Mesenchymal stem cell (in vitro differentiated cells and primary cell): ENCODE data around the gene MROH2B.

ENCODE experiments used
- DNase-seq: peaks from one replicate; pipeline ENCODE4 v3.0.0-alpha.2; 2013
- H2AFZ ChIP-seq: one replicate; pipeline ENCODE4 v1.6.1; 2013; ENCODE audit warnings: low read depth, mild to moderate bottlenecking, control low read depth, inconsistent platforms, low read length, moderate library complexity
- H2AK5ac ChIP-seq: 2 replicates; pipeline ENCODE4 v1.6.1; 2013; ENCODE audit warnings: low read length, moderate library complexity, mild to moderate bottlenecking, inconsistent platforms; ENCODE audit not compliant: severe bottlenecking
- H2BK120ac ChIP-seq: one replicate; pipeline ENCODE4 v1.6.1; 2013; ENCODE audit warnings: low read depth, mild to moderate bottlenecking, inconsistent platforms, low read length, moderate library complexity
- H2BK12ac ChIP-seq, 2 experiments: one replicate each; pipeline ENCODE4 v1.6.1; 2013; ENCODE audit warnings: inconsistent platforms in 2 of 2, low read length in 2 of 2, mild to moderate bottlenecking in 2 of 2, moderate library complexity in 2 of 2, control low read depth in 1 of 2
- H2BK15ac ChIP-seq: one replicate; pipeline ENCODE4 v1.6.1; 2013; ENCODE audit warnings: mild to moderate bottlenecking, low read depth, inconsistent platforms; ENCODE audit not compliant: poor library complexity, severe bottlenecking
- H2BK5ac ChIP-seq: 2 replicates; pipeline ENCODE4 v1.6.1; 2013; ENCODE audit warnings: low read depth, mild to moderate bottlenecking, low read length, control low read depth, inconsistent platforms; ENCODE audit not compliant: poor library complexity, severe bottlenecking
- H3K14ac ChIP-seq, 2 experiments: one replicate each; pipeline ENCODE4 v1.6.1; 2013; ENCODE audit warnings: inconsistent platforms in 2 of 2, low read length in 2 of 2, control low read depth in 1 of 2, mild to moderate bottlenecking in 1 of 2, moderate library complexity in 1 of 2
- H3K18ac ChIP-seq, 2 experiments: one replicate each; pipeline ENCODE4 v1.6.1; 2013; ENCODE audit warnings: inconsistent platforms in 2 of 2, low read length in 2 of 2, control low read depth in 1 of 2, low read depth in 1 of 2, mild to moderate bottlenecking in 1 of 2
- H3K23ac ChIP-seq, 2 experiments: one replicate each; pipeline ENCODE4 v1.6.1; 2013; ENCODE audit warnings: inconsistent platforms in 2 of 2, low read length in 2 of 2, mild to moderate bottlenecking in 2 of 2, moderate library complexity in 2 of 2, control low read depth in 1 of 2
- H3K27ac ChIP-seq: 2 replicates; pipeline ENCODE4 v1.5.1; 2013; ENCODE audit warnings: mild to moderate bottlenecking, moderate library complexity, low read length, control low read depth, inconsistent platforms; ENCODE audit not compliant: poor library complexity, severe bottlenecking
- H3K27me3 ChIP-seq, 2 experiments: 2 replicates each; pipeline versions ENCODE4 v1.6.1 to v1.7.0; 2013; ENCODE audit warnings: low read length in 2 of 2, mild to moderate bottlenecking in 2 of 2, moderate library complexity in 2 of 2, control low read depth in 1 of 2, inconsistent platforms in 1 of 2; ENCODE audit not compliant: control insufficient read depth in 1 of 2, insufficient read depth in 1 of 2
- H3K36me3 ChIP-seq, 2 experiments: 2 replicates each; pipeline versions ENCODE4 v1.6.1 to v1.7.0; 2013; ENCODE audit warnings: low read length in 2 of 2, control low read depth in 1 of 2, inconsistent platforms in 1 of 2, low read depth in 1 of 2, mild to moderate bottlenecking in 1 of 2; ENCODE audit not compliant: insufficient read depth in 2 of 2, control insufficient read depth in 1 of 2
- H3K4ac ChIP-seq, 2 experiments: one replicate each; pipeline ENCODE4 v1.6.1; 2013; ENCODE audit warnings: inconsistent platforms in 2 of 2, low read length in 2 of 2, mild to moderate bottlenecking in 2 of 2, moderate library complexity in 2 of 2, control low read depth in 1 of 2, low read depth in 1 of 2
- H3K4me1 ChIP-seq: 2 replicates; pipeline ENCODE4 v1.6.1; 2013; ENCODE audit warnings: low read depth, low read length, control low read depth; ENCODE audit not compliant: control insufficient read depth, insufficient read depth
- H3K4me2 ChIP-seq: 2 replicates; pipeline ENCODE4 v1.6.1; 2013; ENCODE audit warnings: low read length, mild to moderate bottlenecking, inconsistent platforms; ENCODE audit not compliant: poor library complexity, severe bottlenecking
- H3K4me3 ChIP-seq, 2 experiments: 2 replicates each; pipeline versions ENCODE4 v1.5.1 to v1.7.0; 2013; ENCODE audit warnings: low read length in 2 of 2, mild to moderate bottlenecking in 2 of 2, control low read depth in 1 of 2, low read depth in 1 of 2; ENCODE audit not compliant: insufficient read depth in 1 of 2
- H3K79me1 ChIP-seq: replicated peaks from 2 replicates; pipeline ENCODE4 v1.6.1; 2013; ENCODE audit warnings: mild to moderate bottlenecking, control low read depth, low read length, inconsistent platforms; ENCODE audit not compliant: poor library complexity, severe bottlenecking
- H3K9ac ChIP-seq: 2 replicates; pipeline ENCODE4 v1.7.0; 2013; ENCODE audit warnings: mild to moderate bottlenecking, low read length, moderate library complexity
- H3K9me3 ChIP-seq: 2 replicates; pipeline ENCODE4 v1.7.0; 2013; ENCODE audit warnings: mild to moderate bottlenecking, low read length; ENCODE audit not compliant: control insufficient read depth
- H4K8ac ChIP-seq: one replicate; pipeline ENCODE4 v1.6.1; 2013; ENCODE audit warnings: inconsistent platforms, mild to moderate bottlenecking, low read length, moderate library complexity
- H4K91ac ChIP-seq: one replicate; pipeline ENCODE4 v1.6.1; 2013; ENCODE audit warnings: mild to moderate bottlenecking, low read length, inconsistent platforms
- WGBS: methylation state at CpG from one replicate; pipeline ENCODE4 v1.1.7; 2013; ENCODE audit warnings: mixed read lengths; 5-methylcytosine and 5-hydroxymethylcytosine counted together

Gene MROH2B

GRCh38 chr5:41112486-41113455, 41.6 kb upstream of the MROH2B start:
- no peak overlapping the region for H2BK15ac ChIP-seq
- H3K9me3 ChIP-seq, result no peaks in the 10 kb centered on the region
- H3K27ac ChIP-seq, result no peak overlapping the region
- H3K36me3 ChIP-seq, result no peaks in the 10 kb centered on the region
- no peak overlapping the region for H3K18ac ChIP-seq
- H2BK120ac ChIP-seq, result no peak overlapping the region
- no peak overlapping the region for H3K9ac ChIP-seq
- DNase-seq, result peak; percentile 35
- no peak overlapping the region for H2BK5ac ChIP-seq
- no peak overlapping the region for H3K4me2 ChIP-seq
- no peak overlapping the region for H3K23ac ChIP-seq
- no peaks in the 10 kb centered on the region for H3K27me3 ChIP-seq
- no peak overlapping the region for H2AK5ac ChIP-seq
- no peak overlapping the region for H3K14ac ChIP-seq
- H3K79me1 ChIP-seq, result no peaks in the 10 kb centered on the region
- no CpG with 5 or more reads among the region's 2 CpGs for WGBS
- H4K8ac ChIP-seq, result no peak overlapping the region
- H2BK12ac ChIP-seq, result no peak overlapping the region
- H3K4me3 ChIP-seq, result no peak overlapping the region
- no peak overlapping the region for H2AFZ ChIP-seq
- no peak overlapping the region for H3K4ac ChIP-seq
- H4K91ac ChIP-seq, result no peak overlapping the region
- no peaks in the 10 kb centered on the region for H3K4me1 ChIP-seq

GRCh38 chr5:41109186-41109585, 38.0 kb upstream of the MROH2B start:
- Histone ChIP-seq H3K14ac (no peak overlapping the region), H3K4me3 (no peak overlapping the region), H3K9ac (no peak overlapping the region), H2AFZ (no peak overlapping the region), H4K8ac (no peak overlapping the region), H3K4me2 (no peak overlapping the region), H2BK120ac (no peak overlapping the region), H2BK12ac (no peak overlapping the region), H3K36me3 (no peaks in the 10 kb centered on the region), H3K4ac (no peak overlapping the region), H3K23ac (no peak overlapping the region), H3K18ac (no peak overlapping the region), H3K79me1 (no peaks in the 10 kb centered on the region), H2BK15ac (no peak overlapping the region), H3K27me3 (no peaks in the 10 kb centered on the region), H3K27ac (no peak overlapping the region), H3K4me1 (no peaks in the 10 kb centered on the region), H4K91ac (no peak overlapping the region), H2AK5ac (no peak overlapping the region), H2BK5ac (no peak overlapping the region), H3K9me3 (no peaks in the 10 kb centered on the region)
- DNase-seq, result peak; percentile 22

DNA sequence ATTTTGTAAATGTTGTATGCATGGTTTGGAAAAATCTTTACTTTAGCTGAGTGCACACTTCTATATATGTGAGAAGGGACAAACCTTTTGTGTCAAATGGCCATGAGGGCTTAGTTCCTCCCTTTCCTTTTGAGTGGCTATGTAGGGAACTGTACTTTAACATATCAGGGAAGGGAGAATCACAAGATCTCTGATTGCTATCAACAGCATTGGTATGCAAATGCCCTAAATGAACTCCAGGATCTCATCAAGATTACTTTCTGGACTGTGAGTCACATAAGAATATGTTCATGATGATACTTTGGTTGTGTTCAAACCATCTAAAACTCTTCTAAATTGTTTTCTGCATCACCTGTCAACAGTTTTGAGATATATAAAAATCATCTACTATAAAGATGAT, 31.2 kb upstream of the MROH2B start:
- Histone ChIP-seq H3K36me3 (no peaks in the 10 kb centered on the region), H3K79me1 (no peaks in the 10 kb centered on the region), H3K9me3 (no peaks in the 10 kb centered on the region), H3K9ac (no peak overlapping the region), H3K14ac (no peak overlapping the region), H3K4me1 (no peaks in the 10 kb centered on the region), H3K27me3 (no peaks in the 10 kb centered on the region), H3K4me3 (no peak overlapping the region), H2BK12ac (no peak overlapping the region), H2BK15ac (no peak overlapping the region), H2BK120ac (no peak overlapping the region), H4K91ac (no peak overlapping the region), H3K18ac (no peak overlapping the region), H3K23ac (no peak overlapping the region), H3K27ac (no peak overlapping the region), H2BK5ac (no peak overlapping the region), H2AK5ac (no peak overlapping the region), H3K4me2 (no peak overlapping the region), H2AFZ (no peak overlapping the region), H4K8ac (no peak overlapping the region), H3K4ac (no peak overlapping the region)
- DNase-seq, result no peak

DNA sequence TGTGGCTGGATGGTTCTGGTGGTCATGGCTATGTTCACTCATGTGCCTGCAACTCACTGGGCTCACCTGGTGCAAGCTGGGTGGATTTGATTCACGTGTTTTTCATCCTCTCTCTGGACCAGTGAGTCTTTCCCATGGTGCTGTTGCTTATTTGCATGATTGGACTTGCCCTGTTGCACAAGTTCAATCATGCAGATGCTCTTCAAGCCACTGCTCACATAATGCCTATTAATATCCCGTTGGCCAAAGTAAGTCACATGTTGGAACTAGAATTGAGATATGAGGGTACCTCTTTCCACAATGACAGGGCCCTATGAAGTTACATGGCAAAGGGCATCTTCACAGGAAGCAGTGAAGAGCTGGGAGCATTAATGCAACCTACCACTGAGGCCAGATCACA, 26.5 kb upstream of the MROH2B start:
- Histone ChIP-seq H3K27me3 (no peaks in the 10 kb centered on the region), H3K4ac (no peak overlapping the region), H3K9me3 (no peaks in the 10 kb centered on the region), H2BK15ac (no peak overlapping the region), H4K8ac (no peak overlapping the region), H4K91ac (no peak overlapping the region), H3K4me1 (no peaks in the 10 kb centered on the region), H2BK120ac (no peak overlapping the region), H2AK5ac (no peak overlapping the region), H3K79me1 (no peaks in the 10 kb centered on the region), H3K23ac (no peak overlapping the region), H3K4me3 (no peak overlapping the region), H3K4me2 (no peak overlapping the region), H2BK12ac (no peak overlapping the region), H3K9ac (no peak overlapping the region), H2AFZ (no peak overlapping the region), H3K36me3 (no peaks in the 10 kb centered on the region), H3K18ac (no peak overlapping the region), H3K27ac (no peak overlapping the region), H2BK5ac (no peak overlapping the region), H3K14ac (no peak overlapping the region)
- no peak for DNase-seq
- 33% methylated on average over 2 of the region's 2 CpGs for WGBS
